OCI-LY1 (cell line): ENCODE data around the gene ATOSA.

Experiments used
- H2AFZ ChIP-seq: fragments of 200-600 bp; sonication (generic), shearing (Covaris generic); 2 replicates; pipeline ENCODE4 v1.6.0; 2014; ENCODE audit warnings: antibody characterized with exemption, mild to moderate bottlenecking, low read length
- H3F3A ChIP-seq: fragments of 200-600 bp; sonication (generic), shearing (Covaris generic); 2 replicates; pipeline ENCODE4 v1.6.0; 2014; ENCODE audit warnings: mild to moderate bottlenecking, antibody characterized with exemption, low read length, moderate library complexity; ENCODE audit not compliant: insufficient read depth
- H3K27ac ChIP-seq: fragments of 200-600 bp; sonication (generic); 2 replicates; pipeline ENCODE4 v1.5.1; 2014; ENCODE audit warnings: low read length, mixed run types, mild to moderate bottlenecking, low read depth; ENCODE audit not compliant: poor library complexity, severe bottlenecking
- H3K27me3 ChIP-seq: fragments of 200-600 bp; sonication (generic); 2 replicates; pipeline ENCODE4 v1.6.0; 2014; ENCODE audit warnings: antibody characterized with exemption, mild to moderate bottlenecking, low read length, moderate library complexity; ENCODE audit not compliant: insufficient read depth
- H3K36me3 ChIP-seq: fragments of 200-600 bp; sonication (generic); 2 replicates; pipeline ENCODE4 v1.6.1; 2014; ENCODE audit warnings: mild to moderate bottlenecking, antibody characterized with exemption, low read length, moderate library complexity, mixed read lengths; ENCODE audit not compliant: insufficient read depth
- H3K4me1 ChIP-seq: fragments of 200-600 bp; sonication (generic); 2 replicates; pipeline ENCODE4 v1.5.1; 2014; ENCODE audit warnings: mild to moderate bottlenecking, low read length, moderate library complexity; ENCODE audit not compliant: insufficient read depth, severe bottlenecking
- H3K4me2 ChIP-seq: fragments of 200-600 bp; sonication (generic), shearing (Covaris generic); 2 replicates; pipeline ENCODE4 v1.6.1; 2014; ENCODE audit warnings: low read length
- H3K4me3 ChIP-seq: fragments of 200-600 bp; sonication (generic); 2 replicates; pipeline ENCODE4 v1.5.1; 2014; ENCODE audit warnings: low read length, low read depth, mild to moderate bottlenecking, mixed read lengths; ENCODE audit not compliant: poor library complexity, severe bottlenecking
- H3K79me2 ChIP-seq: fragments of 200-600 bp; shearing (Covaris generic); 2 replicates; pipeline ENCODE4 v1.6.1; 2016; ENCODE audit warnings: mixed run types, low read length, mixed read lengths; ENCODE audit not compliant: insufficient read depth
- H3K9ac ChIP-seq: fragments of 200-600 bp; sonication (generic), shearing (Covaris generic); 2 replicates; pipeline ENCODE4 v1.6.1; 2014; ENCODE audit warnings: mild to moderate bottlenecking, low read length, mixed read lengths
- H3K9me2 ChIP-seq: fragments of 200-600 bp; sonication (generic), shearing (Covaris generic); 2 replicates; pipeline ENCODE4 v1.6.1; 2014; ENCODE audit warnings: low read depth, mild to moderate bottlenecking, low read length, mixed read lengths
- H3K9me3 ChIP-seq: fragments of 200-600 bp; shearing (Covaris generic); 2 replicates; pipeline ENCODE4 v1.6.1; 2014; ENCODE audit warnings: low read length, mixed read lengths
- H4K20me1 ChIP-seq: fragments of 200-600 bp; sonication (generic), shearing (Covaris generic); 2 replicates; pipeline ENCODE4 v1.6.0; 2016; ENCODE audit warnings: mild to moderate bottlenecking, low read length; ENCODE audit not compliant: insufficient read depth
- CTCF ChIP-seq: fragments of 200-600 bp; sonication (generic), shearing (Covaris generic); IDR thresholded peaks from 2 replicates; pipeline ENCODE4 v1.5.1; 2017; ENCODE audit warnings: mild to moderate bottlenecking, antibody characterized with exemption, low read length, moderate library complexity, mixed read lengths
- EZH2 ChIP-seq: fragments of 200-600 bp; sonication (generic), shearing (Covaris generic); IDR thresholded peaks from 2 replicates; pipeline ENCODE4 v1.8.0; 2017; ENCODE audit warnings: borderline replicate concordance, mixed run types, mild to moderate bottlenecking, antibody characterized with exemption, low read length, moderate library complexity, mixed read lengths

The ATOSA gene

GRCh38 chr15:52677593-52678467 lies 1.4 kb downstream of the ATOSA start:
- H3K9me3 ChIP-seq, result no peaks in the 10 kb centered on the region
- no peaks in the 10 kb centered on the region for H3K27me3 ChIP-seq
- peak overlapping the region; percentile 75 for H3K4me2 ChIP-seq
- peaks cover 49% of the 10 kb centered on the region for H3K79me2 ChIP-seq
- H3F3A ChIP-seq, result no peaks in the 10 kb centered on the region
- no peak for TF ChIP-seq EZH2
- TF ChIP-seq CTCF, result peak; percentile 51
- peaks cover 46% of the 10 kb centered on the region for H3K36me3 ChIP-seq
- no peaks in the 10 kb centered on the region for H3K9me2 ChIP-seq
- H4K20me1 ChIP-seq, result no peaks in the 10 kb centered on the region
- H3K4me1 ChIP-seq, result peaks cover 78% of the 10 kb centered on the region
- peak overlapping the region; percentile 86 for H3K27ac ChIP-seq
- H3K4me3 ChIP-seq, result peak overlapping the region; percentile 88
- H2AFZ ChIP-seq, result no peak overlapping the region
- H3K9ac ChIP-seq, result peak overlapping the region; percentile 78

GRCh38 chr15:52674831-52675230 lies 4.4 kb downstream of the ATOSA start:
- H3K4me1 ChIP-seq, result peaks cover 48% of the 10 kb centered on the region
- H3K4me3 ChIP-seq, result no peak overlapping the region
- no peaks in the 10 kb centered on the region for H4K20me1 ChIP-seq
- no peaks in the 10 kb centered on the region for H3K27me3 ChIP-seq
- peak overlapping the region; percentile 39; the same call in 1 of the 2 replicates for H3K4me2 ChIP-seq
- H3K9ac ChIP-seq, result no peak overlapping the region
- H3K36me3 ChIP-seq, result peaks cover 75% of the 10 kb centered on the region
- H2AFZ ChIP-seq, result no peak overlapping the region
- no peak overlapping the region for H3K27ac ChIP-seq
- no peaks in the 10 kb centered on the region for H3K9me2 ChIP-seq
- TF ChIP-seq CTCF (no peak), EZH2 (no peak)
- H3K79me2 ChIP-seq, result peaks cover 79% of the 10 kb centered on the region
- H3F3A ChIP-seq, result no peaks in the 10 kb centered on the region; the same call in 1 of the 2 replicates
- no peaks in the 10 kb centered on the region for H3K9me3 ChIP-seq

GRCh38 chr15:52673734-52674133 lies 5.5 kb downstream of the ATOSA start:
- no peaks in the 10 kb centered on the region for H3K9me2 ChIP-seq
- peaks cover 86% of the 10 kb centered on the region for H3K36me3 ChIP-seq
- H2AFZ ChIP-seq, result no peak overlapping the region
- H3K79me2 ChIP-seq, result peaks cover 87% of the 10 kb centered on the region
- H3K4me2 ChIP-seq, result no peak overlapping the region; the same call in 1 of the 2 replicates
- H3K27ac ChIP-seq, result peak overlapping the region; percentile 19
- peaks cover 47% of the 10 kb centered on the region for H3K4me1 ChIP-seq
- no peak overlapping the region for H3K4me3 ChIP-seq
- H4K20me1 ChIP-seq, result no peaks in the 10 kb centered on the region
- H3F3A ChIP-seq, result no peaks in the 10 kb centered on the region; the same call in 1 of the 2 replicates
- H3K9me3 ChIP-seq, result no peaks in the 10 kb centered on the region
- H3K9ac ChIP-seq, result no peak overlapping the region
- H3K27me3 ChIP-seq, result no peaks in the 10 kb centered on the region
- TF ChIP-seq EZH2 (no peak), CTCF (no peak)
